HG02610 (cell line): ENCODE measurements around the gene TXNRD2.
"Not testable (repeated sequence)": the region's sequence is repeated elsewhere in the genome, so short reads cannot be mapped to it uniquely, and the experiment has no call there.

Experiments
- ATAC-seq: cut with Tn5 transposase; IDR thresholded peaks from one replicate; pipeline ENCODE4 v1.9.1; 2021; ENCODE audit warnings: mild to moderate bottlenecking, moderate library complexity; ENCODE audit not compliant: unreplicated experiment

TXNRD2 gene

DNA sequence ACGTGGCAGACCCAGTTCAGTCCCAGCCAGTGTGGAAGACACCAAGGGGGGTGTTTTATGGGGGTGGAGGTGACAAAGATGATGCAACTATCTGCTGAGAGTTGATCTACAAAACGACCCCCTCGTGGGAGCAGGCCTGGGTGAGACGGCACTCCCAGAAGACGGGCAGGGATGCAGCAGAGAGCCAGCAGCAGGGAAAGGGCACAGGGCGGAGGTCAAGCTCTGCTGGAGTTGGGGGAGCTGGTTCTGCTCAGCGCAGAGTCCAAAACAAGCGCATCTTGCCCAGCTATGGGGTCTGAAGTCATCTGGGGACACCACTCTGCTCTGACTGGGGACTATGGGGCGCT is 90.9 kb downstream of the TXNRD2 start:
- ATAC-seq, result no peak

DNA sequence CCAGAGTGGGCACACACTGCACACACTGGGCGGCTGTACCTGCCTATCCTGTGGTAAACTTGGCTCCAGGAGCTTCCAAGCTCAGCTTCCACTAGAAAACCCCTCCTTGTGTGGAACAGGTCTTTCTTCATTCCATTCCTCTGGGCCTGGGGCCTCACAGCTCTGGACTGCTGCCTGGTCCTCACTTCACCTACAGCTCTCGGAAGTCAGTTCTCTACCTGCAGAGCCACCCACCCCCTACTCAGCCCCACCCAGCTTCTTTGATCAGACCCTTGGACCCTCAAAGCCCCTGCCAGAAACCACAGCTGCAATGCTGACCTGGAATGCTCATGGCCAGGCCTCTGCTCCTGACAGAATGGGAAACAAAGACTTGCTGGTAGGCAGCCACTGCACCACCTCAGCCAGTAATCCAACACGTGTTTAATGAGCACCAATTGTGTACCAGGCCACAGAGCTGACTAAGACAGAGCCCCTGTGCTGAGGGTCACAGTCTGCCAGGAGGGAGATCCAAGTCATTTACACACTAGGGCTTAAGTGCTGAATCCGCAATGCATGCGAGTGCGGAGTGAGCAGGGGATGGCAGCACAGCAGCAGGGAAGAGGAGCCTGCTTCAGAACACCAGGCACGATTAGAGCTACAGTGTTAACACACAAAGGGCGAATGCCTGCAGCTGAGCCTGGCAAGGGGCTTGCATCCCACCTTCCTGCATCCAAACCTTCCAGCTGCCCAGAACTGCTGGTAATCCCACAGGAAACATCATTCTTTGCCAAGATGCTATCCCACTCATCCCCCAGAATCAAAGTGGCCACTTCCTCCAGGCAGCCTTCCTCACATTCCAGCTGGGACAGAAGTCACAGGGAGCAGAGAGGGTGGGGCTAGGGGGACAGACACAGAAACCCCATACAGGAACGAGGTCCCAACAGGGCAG is 91.5 kb downstream of the TXNRD2 start:
- ATAC-seq, result no peak

DNA sequence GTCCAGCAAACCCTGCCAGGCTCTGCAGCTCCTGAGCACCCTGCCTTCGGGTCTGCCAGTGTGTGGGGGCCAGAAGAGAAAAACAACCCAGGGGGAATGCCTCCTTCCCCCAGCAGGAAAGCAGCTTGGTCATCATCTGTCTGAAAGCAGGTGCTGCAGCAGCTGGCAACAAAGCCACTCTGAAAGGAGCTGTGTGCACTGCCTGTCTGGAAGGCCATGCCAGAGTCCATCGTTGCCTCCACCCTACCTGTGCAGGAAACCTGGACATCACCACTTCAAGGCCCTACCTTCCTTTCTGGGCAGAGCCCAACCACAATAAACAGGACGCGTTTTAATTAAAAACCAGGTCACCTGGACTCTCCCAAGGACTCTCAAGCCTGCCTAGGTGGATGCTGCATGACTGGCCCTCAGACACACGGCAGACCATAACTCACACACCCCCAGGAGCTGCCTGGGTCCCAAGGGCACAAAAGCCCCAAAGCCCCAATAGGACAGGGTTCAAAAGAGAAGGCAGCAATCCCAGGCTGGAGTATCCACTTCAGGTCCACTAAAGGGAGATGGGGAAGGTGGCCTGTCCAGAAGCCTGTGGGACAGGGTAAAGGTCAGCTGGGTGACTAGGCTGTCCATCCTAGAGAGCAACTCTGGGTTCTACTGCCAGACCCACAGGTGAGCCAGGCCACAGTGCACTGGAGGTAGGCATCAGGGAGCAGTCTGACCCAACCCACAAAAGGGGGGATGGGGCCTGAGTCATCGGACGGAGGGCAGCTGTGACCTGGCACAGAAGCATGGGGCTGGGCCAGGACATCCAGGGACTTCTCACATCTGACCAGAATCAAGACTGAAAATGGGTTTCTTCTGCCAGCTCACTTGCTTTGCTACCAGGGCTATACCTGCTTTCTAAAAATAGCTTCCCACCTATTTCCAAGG is 93.1 kb downstream of the TXNRD2 start:
- no peak for ATAC-seq

DNA sequence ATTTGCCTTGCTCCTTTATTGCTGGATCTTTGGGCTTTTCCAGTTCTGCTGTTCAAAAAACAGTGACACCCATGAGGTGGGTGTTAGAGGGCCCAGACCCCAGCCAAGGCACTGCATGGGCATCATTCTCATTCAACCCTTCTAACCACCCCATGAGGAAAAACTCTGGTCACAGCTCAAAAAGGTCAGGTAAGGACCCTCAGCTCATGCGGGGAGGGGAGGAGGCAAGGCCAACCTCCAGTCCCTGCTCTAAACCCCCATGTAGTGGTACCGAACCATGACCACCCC is 94.3 kb downstream of the TXNRD2 start:
- ATAC-seq, result no peak

DNA sequence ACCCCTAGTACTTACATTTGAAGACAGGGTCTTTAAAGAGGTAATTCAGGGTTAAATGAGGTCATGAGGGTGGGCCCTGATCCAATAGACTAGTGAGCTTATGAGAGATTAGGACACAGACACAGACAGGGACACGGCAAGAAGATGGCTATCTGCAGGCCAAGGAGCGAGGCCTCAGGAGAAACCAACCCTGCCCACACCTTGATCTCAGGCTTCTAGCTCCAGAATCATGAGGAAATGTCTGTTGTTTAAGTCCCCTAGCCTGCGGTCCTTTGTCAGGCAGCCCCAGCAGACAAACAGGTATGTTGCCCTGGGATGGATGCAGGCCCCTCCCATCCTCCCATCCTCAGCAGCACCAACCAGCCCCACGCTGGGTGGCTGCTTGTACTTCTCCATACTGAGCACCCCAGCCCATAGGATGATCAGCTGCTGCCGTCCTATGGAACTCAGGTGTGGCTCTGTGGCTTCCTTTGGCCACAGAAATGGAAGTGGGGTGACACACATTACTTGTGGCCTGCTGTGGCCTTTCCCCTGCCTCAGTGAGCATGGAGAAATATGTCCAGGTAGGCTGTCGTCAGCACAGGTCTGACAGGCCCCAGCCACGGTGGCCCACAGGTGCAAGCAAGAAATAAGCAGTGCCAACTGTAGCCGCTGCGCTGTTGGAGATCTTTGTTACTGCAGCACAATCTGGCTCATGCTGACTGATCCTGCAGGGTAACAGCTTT is 94.8 kb downstream of the TXNRD2 start:
- ATAC-seq, result no peak

DNA sequence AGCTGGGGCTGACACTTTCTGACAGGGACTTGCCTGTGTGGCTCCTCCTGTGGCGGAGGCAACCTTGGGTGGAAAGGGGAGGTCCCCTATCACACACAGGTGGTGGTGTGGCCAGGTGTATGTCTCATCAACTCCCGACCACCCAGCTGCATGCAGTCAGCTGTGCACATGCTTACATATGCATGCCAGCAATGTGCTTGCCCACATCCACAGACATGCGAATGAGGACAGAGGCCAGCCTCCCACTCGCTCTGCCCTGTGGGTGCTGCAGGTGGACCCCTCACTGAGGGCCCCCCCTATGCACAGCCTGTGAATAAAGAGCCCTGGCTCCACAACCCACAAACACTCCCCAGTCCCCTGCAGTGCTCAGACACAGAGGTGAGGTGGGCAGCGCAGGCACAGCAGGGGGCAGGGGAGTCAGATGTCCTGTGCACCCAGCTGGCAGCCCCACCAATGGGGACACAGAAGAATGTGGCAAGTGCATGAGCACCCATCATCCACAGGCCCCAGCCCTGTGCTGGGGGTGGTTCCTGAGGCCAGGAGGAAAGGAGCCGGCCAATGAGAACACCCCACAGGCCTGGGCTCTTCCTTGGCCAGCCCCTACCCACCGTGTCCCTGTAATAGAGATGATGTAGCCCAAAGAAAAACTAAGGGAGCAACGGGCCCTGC is 96.4 kb downstream of the TXNRD2 start:
- ATAC-seq, result no peak

DNA sequence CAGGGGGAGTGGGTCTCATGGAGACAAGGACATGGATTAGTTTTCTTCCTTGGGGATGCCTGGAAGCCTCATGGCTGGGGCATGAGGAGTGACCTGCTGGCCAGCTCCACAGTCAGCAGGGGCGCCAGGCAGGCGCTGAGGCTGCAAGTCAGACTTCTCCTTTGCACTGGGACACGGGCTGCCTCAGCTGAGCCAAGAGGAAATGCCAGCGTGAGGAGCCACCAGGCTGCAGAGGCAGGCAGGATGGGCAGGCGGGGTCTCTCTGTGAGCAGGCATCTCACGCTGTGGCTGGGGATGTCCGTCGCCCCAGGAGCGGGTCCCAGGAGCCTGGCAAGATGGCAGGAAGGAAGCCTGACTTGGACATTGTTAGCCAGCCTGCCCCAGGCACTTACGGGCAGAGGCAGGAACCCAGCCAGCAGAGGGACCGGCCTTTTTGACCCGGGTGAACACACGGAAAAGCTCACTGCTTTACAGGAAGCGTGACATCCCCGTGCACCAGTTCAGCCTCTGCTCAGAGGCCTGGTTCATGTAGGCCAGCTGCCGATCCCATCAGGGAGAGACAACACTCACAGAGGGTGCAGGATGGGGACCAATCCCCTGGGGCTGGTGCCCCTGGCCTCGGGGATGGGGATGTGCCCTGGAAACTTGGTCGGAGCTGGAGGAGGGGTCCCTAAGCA is 97.1 kb downstream of the TXNRD2 start:
- no peak for ATAC-seq

DNA sequence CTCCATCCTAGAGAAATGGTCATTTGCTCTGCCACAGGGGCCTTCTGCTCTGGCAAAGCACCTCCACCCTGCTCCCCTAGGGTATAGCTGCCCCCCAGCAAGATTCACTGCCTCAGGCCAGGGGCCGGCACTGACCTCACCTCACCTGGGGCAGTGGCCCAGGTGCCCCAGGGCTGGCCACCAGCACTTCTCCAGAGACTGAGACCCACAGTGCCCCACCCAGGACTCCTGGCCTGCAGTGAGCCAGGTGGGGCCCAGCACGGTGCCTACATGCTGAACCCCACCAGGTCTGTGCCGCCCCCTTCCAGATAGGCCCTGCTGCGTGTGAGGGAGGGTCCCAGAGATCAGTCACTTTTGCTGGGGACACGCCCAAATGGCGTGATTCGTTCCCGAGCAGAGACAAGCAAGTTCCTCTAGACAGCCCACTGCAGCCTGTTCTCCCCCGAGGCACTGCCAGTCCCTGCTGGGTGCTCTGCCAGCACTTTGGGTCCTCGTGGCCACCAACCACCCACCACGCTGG is 97.7 kb downstream of the TXNRD2 start:
- ATAC-seq, result no peak

DNA sequence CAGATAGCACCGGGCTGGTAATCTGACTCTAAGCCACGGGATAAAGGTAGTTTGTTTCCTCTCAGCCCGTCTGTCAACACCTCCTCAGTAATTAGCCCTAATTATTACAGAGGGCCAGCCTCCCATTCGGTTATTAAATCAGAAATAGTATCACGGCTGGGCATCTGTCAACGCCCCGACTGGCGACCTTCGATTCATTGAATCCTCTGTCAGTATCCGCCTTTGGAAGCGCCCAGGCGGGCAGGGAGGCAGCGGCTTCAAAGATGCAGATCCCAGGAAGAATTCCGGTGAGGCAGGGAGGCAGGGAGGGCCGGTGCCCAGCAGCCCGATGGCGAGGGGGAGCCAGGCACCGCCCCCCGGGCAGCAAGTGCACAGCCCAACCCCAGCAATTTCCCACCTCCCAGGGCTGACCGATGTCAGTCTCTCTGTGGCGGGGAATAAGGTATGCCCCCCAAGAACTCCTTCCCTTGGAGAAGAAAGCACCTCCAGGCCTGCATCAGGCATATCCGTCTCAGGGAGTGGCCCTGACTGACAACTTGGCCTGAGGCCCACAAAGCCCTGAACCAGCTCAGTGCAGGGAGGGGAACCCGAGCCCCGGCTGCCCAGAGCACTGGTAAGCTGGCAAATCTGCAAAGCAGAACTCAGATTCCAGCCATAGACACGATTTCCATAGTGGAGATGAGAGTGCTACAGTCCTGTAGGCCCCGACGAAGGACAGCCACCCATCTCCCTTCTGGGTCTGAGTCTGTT is 98.3 kb downstream of the TXNRD2 start:
- no peak for ATAC-seq

DNA sequence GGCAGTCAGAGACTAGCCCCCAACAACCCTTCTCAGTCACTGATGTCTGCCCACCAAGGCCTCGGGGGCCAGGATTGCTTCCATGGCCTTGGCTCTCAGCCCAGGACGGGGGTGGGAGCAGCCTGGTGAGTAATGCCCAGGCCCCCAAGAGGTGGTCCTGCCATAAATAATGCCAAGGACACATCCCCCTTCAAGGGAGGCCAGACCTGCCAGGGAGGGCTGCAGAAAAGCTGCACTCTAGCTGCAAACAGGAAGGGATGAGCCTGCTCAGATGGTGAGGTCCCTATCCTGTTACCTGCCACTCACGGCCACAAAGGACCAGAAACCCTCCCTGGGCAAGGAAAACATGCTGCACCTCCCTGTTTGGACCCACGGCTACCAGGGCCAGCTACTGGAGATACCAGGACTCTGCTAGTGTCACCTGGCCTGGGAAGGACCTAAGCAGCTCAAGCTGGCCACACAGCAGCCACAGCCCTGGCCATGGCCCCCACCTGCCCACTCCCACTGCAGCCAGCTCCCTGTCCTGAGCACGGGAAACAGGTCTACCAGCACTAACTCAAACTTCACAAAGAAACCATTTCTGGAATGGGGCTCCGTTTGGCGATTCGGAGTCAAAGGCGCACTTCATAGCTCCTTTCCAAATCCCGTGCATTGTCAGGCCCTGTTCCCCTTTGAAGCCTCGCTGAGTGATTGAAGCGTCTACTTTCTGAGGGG is 99.1 kb downstream of the TXNRD2 start:
- ATAC-seq, result no peak

DNA sequence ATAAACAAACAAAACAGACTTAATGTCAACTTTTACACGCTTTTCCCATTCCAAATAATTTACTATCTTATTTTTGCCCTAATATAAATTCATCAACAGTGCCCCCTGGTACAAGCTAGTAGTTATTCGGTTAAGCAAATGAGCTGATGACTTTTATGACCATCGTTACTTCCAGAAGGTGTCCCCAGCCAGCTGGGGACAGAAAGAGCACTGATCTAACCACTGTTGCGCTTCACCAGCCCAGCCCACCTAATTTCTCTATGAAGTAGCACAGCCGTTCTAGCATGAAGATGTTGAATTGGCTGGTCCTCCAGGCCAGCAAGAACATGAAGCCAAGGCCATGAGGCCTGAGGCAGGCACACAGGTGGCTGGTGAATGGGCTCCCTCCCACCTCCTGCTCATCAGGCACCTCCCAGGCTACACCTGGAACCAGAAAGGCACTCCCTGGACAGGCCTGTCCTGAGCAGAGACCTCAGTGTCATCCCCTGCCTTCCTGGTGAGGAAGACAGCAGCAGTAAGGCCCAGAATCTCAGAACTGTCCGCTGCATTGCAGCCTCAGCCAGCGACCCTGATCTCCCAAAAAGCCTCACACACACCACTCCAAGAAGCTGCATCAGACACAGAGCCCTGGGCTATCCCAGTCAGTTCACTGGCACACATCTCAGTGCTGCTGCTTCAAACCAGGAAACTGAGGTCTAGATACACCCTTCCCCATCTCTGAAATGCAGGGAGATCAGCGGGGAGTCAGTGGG is 99.8 kb downstream of the TXNRD2 start:
- ATAC-seq, result no peak

DNA sequence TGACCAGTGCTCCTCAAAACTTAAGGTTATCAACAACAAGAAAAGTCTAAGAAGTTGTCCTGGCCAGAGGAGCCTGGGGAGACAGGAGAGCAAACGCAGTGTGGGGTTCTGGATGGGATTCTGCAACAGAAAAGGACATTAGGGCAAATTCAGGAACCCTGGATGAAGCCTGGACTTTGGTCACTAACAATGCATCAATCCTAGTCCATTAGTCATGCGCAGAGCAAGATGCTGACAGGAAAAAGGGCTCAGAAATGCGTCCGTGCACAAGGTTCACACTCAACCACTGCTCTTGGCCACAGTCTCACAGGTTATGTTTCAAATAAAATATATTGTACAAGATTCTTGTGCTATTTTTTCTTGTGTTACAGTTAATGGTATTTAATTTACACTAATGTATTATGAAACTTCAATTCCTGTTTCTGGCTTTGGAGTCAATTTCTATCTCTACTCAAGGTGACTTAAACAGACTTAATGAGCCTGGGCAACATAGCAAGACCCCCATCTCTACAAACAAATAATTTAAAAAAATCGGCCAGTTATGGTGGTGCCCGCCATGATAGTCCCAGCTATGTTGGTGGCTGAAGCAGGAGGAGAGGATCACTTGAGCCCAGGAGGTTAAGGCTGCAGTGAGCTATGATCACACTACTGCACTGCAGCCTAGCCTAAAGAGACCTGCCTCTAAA is 100.5 kb downstream of the TXNRD2 start:
- ATAC-seq, result no peak

DNA sequence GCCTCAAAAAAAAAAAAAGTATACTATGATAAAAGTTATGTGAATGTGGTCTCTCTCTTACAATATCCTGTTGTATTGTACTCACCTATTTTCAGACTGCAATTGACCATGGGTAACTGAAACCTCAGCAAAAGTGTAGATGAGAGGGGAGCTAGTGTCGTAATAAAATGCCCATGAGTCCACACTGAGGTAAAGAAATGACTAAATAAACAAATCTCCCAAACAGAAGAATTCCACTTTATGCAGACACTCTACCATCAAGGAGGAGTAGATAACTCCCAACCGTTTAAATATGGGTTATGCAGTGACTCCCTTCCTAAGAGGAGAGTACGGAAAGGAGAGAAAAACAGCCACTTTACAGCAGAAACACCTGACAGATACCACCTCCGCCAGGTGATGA is 101.6 kb downstream of the TXNRD2 start:
- no peak for ATAC-seq

DNA sequence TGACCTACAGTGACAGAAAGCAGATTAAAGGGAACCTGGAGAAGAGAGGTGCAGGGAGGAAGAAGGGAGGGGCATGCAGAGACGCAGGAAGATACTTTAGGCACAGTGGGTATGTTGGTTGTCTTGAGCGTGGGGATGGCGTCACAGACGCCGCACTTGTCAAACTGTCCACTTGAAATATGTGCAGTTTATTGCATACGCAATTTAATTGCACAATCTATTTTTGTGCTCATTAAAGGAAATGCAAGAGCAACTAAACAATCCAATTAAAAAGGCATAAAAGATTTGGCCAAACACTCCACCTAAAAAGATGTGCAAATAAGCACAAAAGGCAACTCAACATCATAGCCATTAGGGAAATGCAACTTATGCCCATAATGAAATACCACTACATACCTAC is 103.7 kb downstream of the TXNRD2 start:
- ATAC-seq, result no peak

DNA sequence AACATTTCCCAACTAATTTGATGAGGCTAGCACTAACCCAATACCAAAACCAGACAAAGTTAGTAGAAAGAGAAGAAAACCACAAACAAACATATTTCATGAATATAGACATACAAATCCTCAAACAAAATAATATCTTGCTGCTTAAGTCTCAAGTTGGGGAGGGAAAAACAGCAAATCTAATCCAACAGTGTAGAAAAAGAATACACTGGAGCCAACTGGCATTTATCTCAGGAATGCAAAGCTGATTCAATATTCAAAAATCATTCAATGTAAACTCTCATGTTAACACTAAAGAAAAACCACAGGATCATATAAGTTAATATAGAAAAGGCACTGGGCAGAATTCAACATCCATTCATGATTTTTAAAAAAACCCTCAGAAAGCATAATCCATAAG is 105.1 kb downstream of the TXNRD2 start:
- ATAC-seq, result no peak

DNA sequence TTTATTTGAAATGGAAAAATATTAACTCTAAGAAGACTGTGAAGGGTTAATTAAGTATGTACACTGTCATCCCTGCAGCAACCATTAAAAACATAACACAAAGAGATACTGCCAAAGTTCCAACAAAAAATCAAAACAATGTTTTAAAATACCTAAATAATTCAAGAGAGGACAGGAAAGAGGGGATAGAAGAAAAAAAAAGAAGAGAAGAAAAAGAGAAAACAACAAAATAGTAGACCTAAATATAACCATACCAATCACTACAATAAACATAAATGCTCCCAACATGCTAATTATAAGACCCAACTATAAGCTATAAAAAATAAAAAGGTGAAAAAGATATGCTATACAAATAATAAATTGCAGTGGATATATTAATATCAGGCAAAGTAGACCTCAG is 107.0 kb downstream of the TXNRD2 start:
- ATAC-seq, result no peak

DNA sequence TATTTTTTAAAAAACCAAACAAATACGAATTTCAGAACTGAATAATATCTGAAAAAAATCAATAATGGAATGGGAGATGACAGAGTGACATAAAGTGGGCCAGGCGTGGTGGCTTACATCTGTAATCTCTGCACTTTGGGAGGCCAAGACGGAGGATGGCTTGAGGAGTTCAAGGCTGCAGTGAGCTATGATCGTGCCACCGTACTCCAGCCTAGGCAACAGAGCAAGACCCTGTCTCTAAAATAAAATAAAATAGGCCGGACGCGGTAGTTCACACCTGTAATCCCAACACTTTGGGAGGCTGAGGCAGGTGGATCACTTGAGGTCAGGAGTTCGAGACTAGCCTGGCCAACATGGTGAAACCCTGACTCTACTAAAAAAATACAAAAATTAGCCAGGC is 108.3 kb downstream of the TXNRD2 start:
- ATAC-seq, result not testable (repeated sequence)
